ENCODE measurements around the gene DYNLL1. TPM values are rescaled to one million over a fixed set of nuclear protein-coding genes. Genes with fewer than 3 reads are reported as not detected.
A peak's percentile ranks its signal among the peaks of the same experiment; 100 is the strongest.

The DYNLL1 gene
- total RNA-seq, 1 donor from 2014 or later: 386 TPM

- no peak for TF ChIP-seq CTCF (IDR thresholded peaks at IDR 0.05; ENCODE audit: unreplicated experiment)
- H3K36me3 Mint-ChIP-seq (ENCODE audit: insufficient read depth): peaks cover 12% of the 10 kb centered on the region
- H3K27ac Mint-ChIP-seq: peak overlapping the region; percentile 80
- no peaks in the 10 kb centered on the region for H3K27me3 Mint-ChIP-seq
- DNase-seq (ENCODE audit: low spot score, unreplicated experiment): no peak
- peak overlapping the region; percentile 39 for H3K4me3 Mint-ChIP-seq (ENCODE audit: low read depth)
- H3K9me3 Mint-ChIP-seq (ENCODE audit: low read depth): no peaks in the 10 kb centered on the region
- peaks cover 40% of the 10 kb centered on the region for H3K4me1 Mint-ChIP-seq (ENCODE audit: low read depth)
These were observed 42.6 kb downstream of the DYNLL1 start for GRCh38 chr12:120538281-120539156.

DNA sequence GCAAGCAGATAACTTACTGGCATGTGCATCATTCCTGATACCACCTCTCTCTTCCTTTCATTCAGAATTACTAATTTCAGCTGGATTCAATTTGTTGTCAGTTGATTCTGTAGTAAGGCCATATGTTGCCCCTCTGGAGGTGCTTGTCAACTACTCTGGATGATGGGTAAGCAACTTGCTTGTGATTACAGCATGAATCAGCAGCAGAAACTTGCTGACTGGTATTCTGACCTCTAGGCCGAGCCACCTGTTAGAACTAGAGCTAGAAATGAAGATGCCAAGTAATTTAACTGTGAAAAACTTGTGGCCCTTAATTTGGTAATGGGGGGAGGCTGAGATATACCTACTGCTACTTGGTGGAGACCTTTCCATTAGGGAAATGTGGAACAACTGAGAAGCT is 43.4 kb downstream of the DYNLL1 start:
- Mint-ChIP-seq H3K4me3 (ENCODE audit: low read depth) (no peak overlapping the region), H3K36me3 (ENCODE audit: insufficient read depth) (peaks cover 12% of the 10 kb centered on the region), H3K27me3 (no peaks in the 10 kb centered on the region), H3K9me3 (ENCODE audit: low read depth) (no peaks in the 10 kb centered on the region), H3K27ac (no peak overlapping the region), H3K4me1 (ENCODE audit: low read depth) (peaks cover 40% of the 10 kb centered on the region)
- no peak for DNase-seq (ENCODE audit: low spot score, unreplicated experiment)
- TF ChIP-seq CTCF (IDR thresholded peaks at IDR 0.05; ENCODE audit: unreplicated experiment): no peak

DNA sequence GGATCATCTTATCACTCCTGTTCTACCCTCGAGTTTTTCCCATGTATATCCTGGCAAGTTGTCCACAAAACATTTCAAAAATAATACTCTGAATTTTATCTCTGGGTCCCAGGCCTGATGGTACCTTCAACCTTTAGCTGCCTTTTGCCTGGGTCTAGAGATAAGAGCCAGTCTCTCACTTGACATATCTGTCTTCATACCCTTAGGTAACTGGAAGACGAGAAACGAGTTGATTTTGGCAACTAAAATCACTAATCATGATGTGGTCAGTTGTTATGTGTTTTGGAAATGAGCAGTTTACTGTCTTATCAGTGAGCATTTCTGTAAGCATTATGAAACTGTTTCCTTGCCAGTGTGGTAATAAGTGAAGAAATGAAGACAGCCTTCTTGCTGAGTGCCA is 44.5 kb downstream of the DYNLL1 start:
- Mint-ChIP-seq H3K4me1 (ENCODE audit: low read depth) (peaks cover 36% of the 10 kb centered on the region), H3K36me3 (ENCODE audit: insufficient read depth) (peaks cover 12% of the 10 kb centered on the region), H3K27ac (peak overlapping the region; percentile 24), H3K9me3 (ENCODE audit: low read depth) (no peaks in the 10 kb centered on the region), H3K27me3 (no peaks in the 10 kb centered on the region), H3K4me3 (ENCODE audit: low read depth) (no peak overlapping the region)
- no peak for DNase-seq (ENCODE audit: low spot score, unreplicated experiment)
- no peak for TF ChIP-seq CTCF (IDR thresholded peaks at IDR 0.05; ENCODE audit: unreplicated experiment)

DNA sequence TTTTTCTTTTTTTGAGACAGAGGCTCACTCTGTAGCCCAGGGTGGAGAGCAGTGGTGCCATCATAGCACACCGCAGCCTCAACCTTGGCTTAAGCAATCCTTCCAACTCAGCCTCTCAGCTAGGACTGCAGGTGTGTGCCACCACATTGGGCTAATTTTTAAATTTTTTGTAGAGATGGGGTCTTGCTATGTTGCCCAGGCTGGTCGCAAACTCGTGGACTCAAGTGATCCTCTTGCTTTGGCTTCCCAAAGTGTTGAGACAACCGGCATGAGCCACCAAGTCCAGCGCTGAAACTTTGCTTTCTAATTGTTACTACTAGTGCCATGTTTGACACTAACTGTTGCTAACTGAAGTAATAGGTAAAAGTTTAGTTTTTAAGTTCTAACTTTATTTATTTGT is 46.3 kb downstream of the DYNLL1 start:
- Mint-ChIP-seq H3K4me3 (ENCODE audit: low read depth) (no peak overlapping the region), H3K27me3 (no peaks in the 10 kb centered on the region), H3K9me3 (ENCODE audit: low read depth) (no peaks in the 10 kb centered on the region), H3K27ac (no peak overlapping the region), H3K36me3 (ENCODE audit: insufficient read depth) (peaks cover 16% of the 10 kb centered on the region), H3K4me1 (ENCODE audit: low read depth) (peaks cover 30% of the 10 kb centered on the region)
- no peak for DNase-seq (ENCODE audit: low spot score, unreplicated experiment)
- TF ChIP-seq CTCF (IDR thresholded peaks at IDR 0.05; ENCODE audit: unreplicated experiment): no peak

GRCh38 chr12:120544691-120545090 is 48.8 kb downstream of the DYNLL1 start:
- Mint-ChIP-seq H3K27ac (no peak overlapping the region), H3K27me3 (no peaks in the 10 kb centered on the region), H3K9me3 (ENCODE audit: low read depth) (no peaks in the 10 kb centered on the region), H3K4me1 (ENCODE audit: low read depth) (peaks cover 10% of the 10 kb centered on the region), H3K4me3 (ENCODE audit: low read depth) (no peak overlapping the region), H3K36me3 (ENCODE audit: insufficient read depth) (peaks cover 12% of the 10 kb centered on the region)
- DNase-seq (ENCODE audit: low spot score, unreplicated experiment): no peak
- no peak for TF ChIP-seq CTCF (IDR thresholded peaks at IDR 0.05; ENCODE audit: unreplicated experiment)

All from progenitor cell of endocrine pancreas (in vitro differentiated cells).